ENCODE results near the gene CDH4.
"Not testable (repeated sequence)": the region's sequence is repeated elsewhere in the genome, so short reads cannot be mapped to it uniquely, and the experiment has no call there.

CDH4 gene

DNA sequence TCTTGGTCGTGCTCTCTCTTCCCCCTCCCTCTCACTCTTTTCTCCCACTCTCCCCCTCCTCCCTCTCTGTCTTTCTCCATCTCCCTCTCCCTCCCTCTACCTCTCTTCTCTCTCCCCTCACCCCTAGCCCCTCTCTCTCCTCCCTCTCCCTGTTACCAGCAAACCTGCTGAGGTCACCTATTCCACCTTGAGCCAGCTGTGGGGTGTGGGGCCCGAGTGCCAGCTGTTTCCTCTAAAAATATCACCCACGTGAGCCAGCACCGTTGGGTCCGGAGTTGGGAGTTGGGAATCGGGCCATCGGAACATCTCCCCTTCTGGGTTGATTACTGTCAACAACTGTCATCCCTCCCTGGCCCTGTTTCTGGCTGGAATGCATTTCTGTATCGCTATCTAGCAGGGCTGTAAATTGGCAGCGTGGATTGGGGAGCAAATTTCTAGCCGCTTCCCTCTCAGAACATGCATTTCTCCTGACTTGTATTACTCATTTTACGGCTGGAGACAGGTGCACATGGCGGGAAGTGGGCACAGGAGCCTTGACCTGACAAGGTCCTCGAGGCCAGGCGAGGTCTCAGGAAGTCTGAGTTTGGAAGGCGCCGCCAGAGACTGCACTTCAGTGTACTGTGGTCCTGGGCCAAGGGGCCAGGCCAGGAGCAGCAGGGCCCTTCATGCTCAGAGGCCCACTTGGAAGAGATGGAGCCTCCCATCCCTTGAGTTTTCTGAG is 165.3 kb downstream of the CDH4 start:
- no peak for DNase-seq (ENCODE audit: low read depth in 2 of 2)

DNA sequence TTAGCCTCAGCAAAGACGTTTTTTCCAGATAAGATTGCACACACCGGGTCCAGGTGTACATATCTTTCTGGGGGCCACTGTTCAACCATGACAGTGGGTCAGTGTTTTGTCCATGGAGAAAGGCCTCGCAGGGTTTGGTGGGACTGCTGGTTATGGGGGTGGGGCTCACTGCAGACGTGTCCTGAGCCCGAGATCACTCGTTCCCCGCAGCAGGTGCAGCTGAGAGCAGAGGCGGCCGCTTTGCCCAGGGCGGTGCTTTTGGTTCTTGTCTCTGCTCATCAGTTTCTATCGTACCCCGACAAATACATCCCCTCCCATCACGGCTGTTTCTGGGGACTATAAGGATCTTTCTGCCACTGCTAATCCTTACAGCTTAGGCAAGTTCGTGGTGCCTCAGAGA is 166.9 kb downstream of the CDH4 start:
- DNase-seq (ENCODE audit: low read depth in 2 of 2): no peak

DNA sequence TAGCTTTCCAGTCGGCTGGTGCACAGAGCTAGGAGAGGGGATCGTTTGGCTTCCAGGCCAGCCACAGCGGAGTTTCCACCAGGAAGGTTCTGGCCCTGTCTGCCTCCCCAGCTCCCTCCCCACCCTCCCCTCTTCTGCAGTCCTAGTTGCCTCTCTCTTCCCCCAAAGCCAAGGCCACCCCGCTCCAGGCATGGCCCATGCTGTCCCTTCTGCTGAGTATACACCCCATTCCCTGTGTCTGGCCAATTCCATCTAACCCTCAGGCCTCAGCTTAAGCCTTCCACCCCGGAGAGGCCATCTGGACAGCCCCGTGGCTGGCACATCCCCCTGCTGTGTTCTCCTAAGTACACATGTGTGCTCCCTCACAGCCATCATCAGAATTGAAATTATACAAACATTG is 167.4 kb downstream of the CDH4 start:
- DNase-seq (ENCODE audit: low read depth in 2 of 2): no peak

GRCh38 chr20:61420056-61420455 is 168.0 kb downstream of the CDH4 start:
- no peak for DNase-seq (ENCODE audit: low read depth in 2 of 2)

- no peak for DNase-seq (ENCODE audit: low read depth in 2 of 2)
Observed at GRCh38 chr20:61420781-61421180, 168.7 kb downstream of the CDH4 start.

DNA sequence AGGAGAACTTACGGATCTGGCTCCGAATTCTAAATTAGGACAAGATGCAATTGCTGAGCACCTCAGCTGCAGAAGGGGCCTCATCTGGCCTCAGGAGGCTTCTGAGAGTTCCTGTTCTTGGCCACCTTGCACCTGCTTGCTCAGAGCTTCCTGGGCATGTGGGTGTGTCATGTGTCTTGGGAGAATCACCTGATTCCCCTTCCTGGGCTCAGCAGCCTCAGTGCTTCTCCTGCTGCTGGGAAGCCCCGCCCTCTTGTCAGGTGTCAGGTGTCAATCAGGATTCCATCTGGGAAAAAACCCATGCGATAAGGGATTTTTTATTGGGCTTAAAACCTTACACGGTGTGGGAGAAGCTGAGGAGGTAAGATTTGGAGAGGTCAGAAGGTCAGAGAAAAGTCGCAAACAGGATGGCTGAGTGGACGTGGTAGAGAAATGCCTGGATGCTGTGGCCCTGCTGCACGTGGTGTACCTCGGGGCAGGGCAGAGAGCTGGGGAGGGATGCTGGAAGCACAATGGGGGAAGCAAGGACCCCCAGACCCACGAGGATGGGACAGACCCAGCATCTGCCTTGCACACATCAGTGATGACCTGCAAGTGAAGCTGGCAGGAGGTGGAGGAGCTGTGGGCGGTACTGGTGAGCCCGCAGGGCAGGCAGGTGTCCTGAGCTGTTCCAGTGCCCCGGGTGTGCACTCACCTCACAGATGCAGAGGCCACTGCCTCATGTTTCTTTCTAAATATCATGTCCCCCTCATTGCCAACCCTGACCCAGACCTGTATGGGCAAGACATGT is 170.8 kb downstream of the CDH4 start:
- DNase-seq (ENCODE audit: low read depth in 2 of 2): no peak

- DNase-seq (ENCODE audit: low read depth in 2 of 2): no peak
Observed at GRCh38 chr20:61424011-61424627, 172.1 kb downstream of the CDH4 start.

- no peak for DNase-seq (ENCODE audit: low read depth in 2 of 2)
Observed at GRCh38 chr20:61424628-61425420, 172.8 kb downstream of the CDH4 start.

DNA sequence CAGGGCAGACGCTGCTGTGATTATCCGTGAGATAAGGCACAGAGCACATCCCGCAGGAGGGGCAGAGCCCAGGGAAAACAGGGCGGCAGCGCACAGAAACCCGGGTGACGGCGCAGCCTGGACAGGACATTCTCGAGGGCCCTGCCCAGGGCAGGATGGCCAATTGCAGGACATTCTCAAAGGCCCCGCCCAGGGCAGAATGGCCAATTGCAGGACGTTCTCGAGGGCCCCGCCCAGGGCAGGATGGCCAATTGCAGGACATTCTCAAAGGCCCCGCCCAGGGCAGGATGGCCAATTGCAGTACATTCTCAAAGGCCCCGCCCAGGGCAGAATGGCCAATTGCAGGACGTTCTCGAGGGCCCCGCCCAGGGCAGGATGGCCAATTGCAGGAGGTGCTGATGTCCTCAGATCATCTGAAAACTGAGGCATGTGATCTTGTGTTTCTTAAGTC is 173.5 kb downstream of the CDH4 start:
- DNase-seq (ENCODE audit: low read depth in 2 of 2): not testable (repeated sequence)

GRCh38 chr20:61426352-61426751 is 174.3 kb downstream of the CDH4 start:
- DNase-seq (ENCODE audit: low read depth in 2 of 2): no peak

DNA sequence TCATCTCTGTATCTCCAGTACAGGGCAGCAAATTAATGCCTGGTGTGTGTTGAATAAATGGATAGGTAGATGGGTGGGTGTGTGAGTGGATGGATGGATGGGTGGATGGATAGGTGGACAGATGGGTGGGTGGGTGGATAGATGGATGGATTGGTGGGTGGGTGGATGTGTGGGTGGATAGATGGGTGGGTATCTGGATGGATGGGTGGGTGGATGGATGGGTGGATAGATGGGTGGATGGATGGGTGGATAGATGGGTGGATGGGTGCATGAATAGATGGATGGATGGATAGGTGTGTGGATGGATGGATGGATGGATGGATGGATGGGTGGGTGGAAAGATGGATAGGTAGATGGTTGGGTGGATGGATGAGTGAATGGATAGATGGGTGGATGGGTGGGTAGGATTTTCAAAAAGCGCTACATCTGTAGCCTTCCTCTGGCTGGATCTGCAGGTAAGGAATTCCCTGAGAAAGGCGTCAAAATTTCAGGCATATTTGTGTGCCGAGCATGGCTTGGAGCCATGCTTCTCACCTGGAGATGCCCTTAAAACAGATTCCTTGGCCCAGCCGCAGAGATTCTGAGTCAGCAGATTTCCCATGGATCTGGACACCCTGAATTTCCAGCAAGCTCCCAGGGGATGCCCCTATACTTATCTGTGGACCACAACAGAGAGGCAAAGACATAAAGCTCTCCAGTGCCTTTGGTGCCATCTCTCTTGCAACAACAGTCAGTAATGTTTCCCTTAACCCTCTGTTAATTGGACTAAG is 177.6 kb downstream of the CDH4 start:
- DNase-seq (ENCODE audit: low read depth in 2 of 2): no peak

- no peak for DNase-seq (ENCODE audit: low read depth in 2 of 2)
Observed at GRCh38 chr20:61430228-61430624, 178.2 kb downstream of the CDH4 start.

GRCh38 chr20:61433176-61433575 is 181.1 kb downstream of the CDH4 start:
- no peak for DNase-seq (ENCODE audit: low read depth in 2 of 2)

GRCh38 chr20:61433816-61434215 is 181.8 kb downstream of the CDH4 start:
- DNase-seq (ENCODE audit: low read depth in 2 of 2): no peak

GRCh38 chr20:61434341-61434781 is 182.3 kb downstream of the CDH4 start:
- peak; percentile 20 to 27 for DNase-seq (ENCODE audit: low read depth in 2 of 2)

DNA sequence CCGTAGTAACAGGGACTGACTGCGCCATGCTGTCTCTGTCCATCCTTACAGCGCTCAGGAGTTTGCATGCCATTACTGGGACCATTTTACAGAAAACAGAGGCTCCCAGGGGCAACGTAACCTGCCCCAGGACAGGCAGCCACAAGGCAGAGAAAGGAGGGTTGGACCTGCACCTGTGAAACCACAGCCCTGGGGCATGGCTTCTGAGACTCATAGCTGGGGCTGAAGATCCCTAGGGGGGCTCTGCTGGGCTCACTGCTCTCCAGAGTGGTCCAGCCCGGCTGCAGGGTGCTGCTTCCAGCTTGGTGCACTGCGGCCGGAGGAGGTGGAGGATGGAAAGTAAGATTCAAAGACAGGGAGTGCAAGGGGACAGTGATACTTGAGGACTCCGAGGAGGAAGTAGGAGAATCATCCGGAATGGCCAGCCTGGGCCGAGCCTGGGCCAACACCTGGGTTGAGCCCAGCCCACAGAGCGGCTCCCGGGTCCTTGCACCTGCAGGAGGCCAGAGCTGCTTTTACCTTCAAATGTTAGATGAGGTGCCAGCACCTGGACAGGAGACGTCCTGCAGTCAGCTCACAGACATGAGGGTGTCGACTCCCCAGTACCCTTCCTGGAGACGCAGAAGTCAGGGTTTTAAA is 183.2 kb downstream of the CDH4 start:
- no peak for DNase-seq (ENCODE audit: low read depth in 2 of 2)

GRCh38 chr20:61435823-61436220 is 183.8 kb downstream of the CDH4 start:
- DNase-seq (ENCODE audit: low read depth in 2 of 2): no peak

- DNase-seq (ENCODE audit: low read depth in 2 of 2): peak; percentile 74 to 76
Observed at GRCh38 chr20:61436283-61436666, 184.2 kb downstream of the CDH4 start.

GRCh38 chr20:61436667-61437279 is 184.7 kb downstream of the CDH4 start:
- DNase-seq (ENCODE audit: low read depth in 2 of 2): peak; percentile 55 to 61

Measured in fibroblast of skin of left quadriceps (primary cell).